HL-60/S4 treated with retinoic acid at 250 ng/mL for 4 days and 3 days (cell line): ENCODE measurements around the gene SKAP1.
"Not testable (repeated sequence)": the region's sequence is repeated elsewhere in the genome, so short reads cannot be mapped to it uniquely, and the experiment has no call there.

ENCODE experiments used
- in situ Hi-C: fragments of 300-500 bp; cut with MboI; formaldehyde crosslinking; loops from 2 replicates; pipeline ENCODE4 v1.7.0; 2022; ENCODE audit warnings: low sequenced_read_pairs

The SKAP1 gene

DNA sequence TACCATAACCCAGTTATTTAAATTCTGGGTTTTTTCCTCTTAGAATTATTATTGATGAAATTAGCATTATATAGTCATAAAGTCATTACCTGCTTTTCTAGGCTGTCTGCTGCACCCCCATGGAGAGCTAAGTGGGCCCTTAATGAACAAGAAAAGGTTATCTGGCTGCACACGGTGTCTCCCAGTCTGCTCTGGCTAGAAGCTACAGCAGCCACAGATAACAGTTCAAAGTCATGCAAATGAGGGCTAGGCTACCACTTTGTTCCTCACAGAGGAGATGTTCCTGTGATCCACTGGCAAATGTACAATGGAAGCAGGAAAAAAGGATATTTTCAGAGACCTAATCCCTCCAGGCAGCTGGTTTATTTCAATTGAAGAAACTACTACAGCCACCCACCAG is 210.4 kb downstream of the SKAP1 start:
- in situ Hi-C loops: no loop called here

DNA sequence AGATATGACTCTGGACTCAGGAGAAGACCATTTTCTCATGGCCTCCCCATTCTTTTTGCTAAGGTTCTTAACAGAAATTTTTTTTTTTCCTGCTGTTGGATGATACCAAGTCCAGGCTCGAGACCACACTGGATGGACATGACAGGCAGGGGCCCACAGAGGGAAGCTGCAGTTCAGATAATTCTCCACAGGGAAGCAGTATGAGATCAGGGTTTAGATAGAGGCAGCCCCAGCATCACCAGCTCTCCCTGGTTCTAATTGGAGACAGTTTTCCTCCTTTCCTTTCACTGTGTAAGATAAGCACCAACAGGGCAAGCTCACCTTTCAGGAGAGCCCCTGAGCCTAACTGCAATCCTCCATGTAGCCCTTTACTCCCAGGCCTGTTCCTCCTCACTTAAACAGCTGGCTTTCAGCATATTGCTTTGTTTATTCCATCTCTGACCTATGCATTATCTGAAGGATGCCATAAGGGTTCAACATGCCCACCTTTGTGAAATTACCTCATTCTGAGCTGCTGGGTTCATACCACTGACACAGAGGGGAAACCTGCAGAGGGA is 214.4 kb downstream of the SKAP1 start:
- in situ Hi-C loops: no loop called here

DNA sequence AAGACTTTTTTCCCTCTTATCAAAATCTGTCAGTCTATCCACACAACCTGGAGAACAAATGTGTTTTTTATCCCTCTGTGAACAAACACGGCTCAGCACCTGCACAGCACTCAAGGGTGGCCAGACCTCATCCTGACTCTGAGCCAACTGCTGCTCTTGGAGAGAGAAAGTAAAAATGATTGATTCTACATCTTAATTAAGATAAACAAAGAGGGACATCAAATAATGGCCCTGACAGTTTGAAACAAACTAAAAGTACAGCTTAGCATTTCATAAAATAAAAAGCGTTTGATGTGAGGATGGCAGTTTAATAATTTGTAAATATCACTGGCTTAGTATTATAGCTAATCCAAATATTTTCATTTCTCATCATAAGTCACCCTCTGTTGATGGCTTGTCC is 216.2 kb downstream of the SKAP1 start:
- in situ Hi-C loops: no loop called here

DNA sequence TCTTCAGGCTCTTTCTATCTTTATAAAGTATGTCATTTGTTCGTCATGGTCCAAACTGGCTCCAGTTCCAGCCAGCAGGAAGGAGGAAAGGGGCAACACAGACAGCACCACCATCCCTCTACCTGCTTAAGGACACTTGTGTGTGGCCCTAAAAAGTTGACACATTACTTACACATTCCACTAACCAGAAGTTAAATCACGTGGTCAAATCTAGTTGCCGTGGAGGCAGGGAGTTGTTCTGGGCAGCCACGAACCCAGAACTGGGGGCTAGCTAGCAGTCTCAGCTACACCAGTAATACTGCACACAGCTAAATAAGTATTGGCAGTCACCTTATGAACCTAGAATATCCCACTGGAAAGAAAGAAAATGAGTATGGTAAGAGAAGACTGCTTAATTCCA is 218.2 kb downstream of the SKAP1 start:
- in situ Hi-C loops: no loop called here

DNA sequence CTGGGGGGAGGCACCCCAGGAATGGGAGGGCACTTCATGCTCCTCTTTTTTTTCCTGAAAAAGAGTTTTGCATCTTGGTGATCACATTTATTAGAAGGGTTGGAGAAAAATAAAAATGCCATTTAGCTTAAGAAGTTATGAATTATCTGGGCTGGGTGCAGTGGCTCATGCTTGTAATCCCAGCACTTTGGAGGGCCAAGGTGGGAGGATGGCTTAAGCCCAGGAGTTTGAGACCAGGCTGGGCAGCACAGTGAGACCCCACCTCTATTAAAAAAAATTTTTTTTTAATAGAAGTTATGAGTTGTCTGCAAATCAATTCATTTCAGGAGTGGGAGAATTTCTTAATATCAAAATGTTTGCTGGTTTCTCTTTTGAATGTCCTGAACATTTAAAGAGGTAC is 219.0 kb downstream of the SKAP1 start:
- in situ Hi-C loops: no loop called here

DNA sequence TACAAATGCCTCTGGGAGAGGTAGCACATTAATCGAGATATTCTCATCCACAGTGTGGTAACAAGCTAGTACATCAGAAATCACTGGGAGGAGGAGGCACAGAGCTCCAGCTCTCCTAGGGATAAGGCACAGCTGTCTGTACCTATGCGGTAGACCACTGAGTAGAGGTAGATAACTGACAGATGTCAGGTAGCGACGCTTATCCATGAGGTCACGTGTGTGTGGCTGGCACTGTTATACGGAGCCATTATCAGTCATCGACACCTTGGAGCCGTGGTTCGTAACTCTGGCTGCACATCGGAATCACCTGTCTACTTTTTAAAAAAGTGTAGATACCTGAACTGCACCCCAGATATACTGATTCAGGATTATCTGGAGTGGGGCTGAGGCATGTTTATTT is 220.0 kb downstream of the SKAP1 start:
- in situ Hi-C loops: no loop called here

DNA sequence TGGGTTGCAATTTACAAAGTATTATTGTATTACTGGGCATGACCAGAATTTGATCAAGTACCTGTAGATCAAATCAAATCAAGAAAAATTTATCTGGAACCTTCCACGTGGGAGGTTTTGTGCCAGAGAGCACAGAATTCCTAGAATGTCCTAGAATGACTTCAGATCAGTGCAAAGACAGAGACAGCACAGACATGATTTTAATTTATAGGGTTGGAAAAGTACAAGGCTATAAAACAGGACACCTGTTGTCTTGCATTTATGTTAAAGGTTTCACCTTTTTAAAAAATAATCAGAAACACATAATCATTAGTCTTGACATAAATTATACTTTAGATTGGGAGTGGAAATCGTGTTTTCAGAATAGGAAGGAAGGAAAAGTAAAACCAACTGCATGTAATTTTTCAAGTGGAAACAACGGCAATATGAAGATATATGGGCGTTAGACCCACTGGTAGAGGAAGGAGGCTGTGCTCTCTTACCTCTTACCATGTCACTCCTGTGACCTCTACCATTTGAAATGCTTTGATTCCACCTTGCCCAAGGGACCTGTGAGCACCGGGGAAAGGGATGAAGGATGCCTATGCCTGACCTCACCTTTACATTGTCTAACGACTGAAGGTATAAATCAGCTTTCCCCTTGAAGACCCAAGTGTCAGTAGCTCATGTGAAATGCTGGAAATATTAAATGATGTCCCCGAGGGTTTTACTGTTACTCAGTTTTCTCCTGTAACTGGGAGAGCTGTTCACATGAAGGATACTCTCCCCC is 222.1 kb downstream of the SKAP1 start:
- in situ Hi-C loops: no loop called here

DNA sequence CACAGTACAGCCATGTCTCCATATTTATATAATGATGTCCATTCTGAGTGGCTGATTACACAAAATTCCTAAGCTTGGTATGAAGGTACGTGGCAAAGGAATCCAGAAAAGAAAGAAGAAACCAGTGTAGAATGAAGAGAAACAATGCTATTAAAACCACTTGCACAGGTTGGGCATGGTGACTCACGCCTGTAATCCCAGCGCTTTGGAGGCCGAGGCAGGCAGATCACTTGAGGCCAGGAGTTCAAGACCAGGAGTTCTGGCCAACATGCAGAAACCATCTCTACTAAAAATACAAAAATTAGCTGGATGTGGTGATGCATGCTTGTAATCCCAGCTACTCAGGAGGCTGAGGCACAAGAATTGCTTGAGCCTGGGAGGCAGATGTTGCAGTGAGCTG is 223.0 kb downstream of the SKAP1 start:
- in situ Hi-C loops: not testable (repeated sequence)

DNA sequence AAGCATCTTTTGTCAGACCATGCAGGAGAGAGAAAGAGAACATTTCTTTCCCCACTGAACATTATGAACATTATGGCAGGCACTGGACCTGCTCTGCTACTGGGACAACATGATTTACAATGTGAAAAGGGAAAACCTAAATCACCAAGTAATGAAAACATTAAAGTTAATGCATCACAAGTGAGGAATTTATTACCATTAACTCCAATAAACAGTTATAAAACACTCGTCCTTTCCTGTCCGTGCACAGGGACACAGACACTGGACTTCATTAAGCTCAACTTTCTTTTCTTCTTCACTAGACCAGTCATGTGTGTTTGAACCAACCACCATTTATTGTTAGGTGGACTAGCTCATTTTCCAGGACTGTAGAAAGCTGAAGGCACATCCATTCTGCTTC is 227.1 kb downstream of the SKAP1 start:
- in situ Hi-C loops: no loop called here

DNA sequence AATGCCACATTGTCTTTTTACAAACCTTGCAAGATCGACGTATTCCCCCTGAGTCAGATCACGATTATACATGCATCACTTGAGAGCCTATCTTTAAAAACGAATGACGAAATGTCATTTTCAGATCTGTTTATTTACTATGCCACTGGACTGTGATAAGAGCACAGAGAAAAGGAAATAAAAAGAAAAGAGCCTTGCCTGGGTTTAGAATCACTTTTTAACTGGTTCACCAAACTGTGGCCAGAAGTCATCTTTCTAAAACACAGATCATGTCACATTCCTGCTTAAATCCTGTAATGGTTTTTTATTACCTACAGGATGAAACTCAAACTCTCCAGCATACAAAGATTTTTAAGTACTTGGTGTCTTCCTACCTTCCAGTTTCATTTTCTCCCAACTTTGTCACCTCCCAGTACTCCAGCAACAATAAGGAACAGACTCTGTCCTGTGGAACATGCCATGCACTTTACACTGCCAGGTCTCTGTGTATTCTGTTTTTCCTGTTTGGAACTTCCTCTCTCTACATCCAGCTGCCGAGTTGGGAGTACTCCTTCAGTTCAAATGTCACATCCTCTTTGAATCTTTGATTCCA is 231.0 kb downstream of the SKAP1 start:
- in situ Hi-C loops: no loop called here

DNA sequence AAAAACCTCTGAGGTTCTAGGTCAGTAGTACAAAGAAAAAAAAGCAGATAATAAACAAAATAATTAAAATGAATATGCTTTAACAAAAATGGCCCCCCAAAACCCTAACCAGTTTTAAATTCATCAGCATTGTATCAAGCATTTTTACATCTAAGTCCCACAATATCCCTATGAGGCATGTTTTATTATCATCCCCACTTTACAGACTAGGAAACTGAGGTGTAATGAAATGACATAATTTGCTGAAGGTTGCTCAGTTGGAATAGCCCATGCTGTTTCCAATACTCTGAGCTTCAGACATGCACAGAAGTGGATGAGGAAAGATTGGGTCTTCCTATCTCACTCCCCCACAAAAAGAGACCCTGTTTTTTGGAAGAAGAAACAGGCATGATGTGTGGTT is 234.1 kb downstream of the SKAP1 start:
- in situ Hi-C loops: no loop called here

DNA sequence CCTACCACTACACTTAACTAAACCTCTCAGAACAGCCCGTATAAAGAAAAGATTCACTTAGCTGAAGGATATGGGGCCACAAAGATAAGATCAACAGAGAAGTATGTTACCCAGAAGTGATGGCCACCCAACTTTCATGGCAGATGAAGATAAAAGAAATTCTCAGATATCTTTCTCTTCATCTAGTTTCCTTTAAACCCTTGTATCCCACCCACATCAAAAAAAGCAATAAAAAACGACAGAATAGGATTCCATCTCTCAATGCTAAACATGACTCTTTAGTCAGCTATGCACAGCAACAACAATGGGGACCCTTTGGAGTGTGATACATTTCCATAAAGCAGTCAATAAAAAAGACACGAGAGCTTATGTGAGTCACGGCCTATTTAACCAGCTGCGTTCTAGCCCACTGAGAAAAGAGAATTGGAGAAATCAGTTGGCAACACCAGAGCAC is 235.9 kb downstream of the SKAP1 start:
- in situ Hi-C loops: no loop called here

DNA sequence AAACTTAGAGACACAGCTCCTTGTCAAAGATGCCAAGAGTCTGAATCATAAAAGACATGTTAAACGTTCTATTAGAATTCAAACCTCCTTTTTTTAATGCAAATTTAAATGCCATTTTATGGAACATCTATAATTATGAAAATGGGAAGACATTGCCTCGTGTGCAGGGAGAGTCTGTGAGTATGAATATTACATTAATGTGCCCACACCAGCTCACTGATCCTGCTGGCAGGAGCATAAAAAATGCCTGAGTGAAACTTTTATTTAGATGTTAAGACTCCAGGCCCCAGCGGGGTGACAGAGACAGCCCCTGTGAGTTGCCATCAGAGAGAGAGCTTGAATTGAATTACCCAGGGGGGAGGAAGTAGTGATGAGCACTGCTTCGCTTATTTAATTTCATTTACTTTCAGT is 237.7 kb downstream of the SKAP1 start:
- in situ Hi-C loops: no loop called here

DNA sequence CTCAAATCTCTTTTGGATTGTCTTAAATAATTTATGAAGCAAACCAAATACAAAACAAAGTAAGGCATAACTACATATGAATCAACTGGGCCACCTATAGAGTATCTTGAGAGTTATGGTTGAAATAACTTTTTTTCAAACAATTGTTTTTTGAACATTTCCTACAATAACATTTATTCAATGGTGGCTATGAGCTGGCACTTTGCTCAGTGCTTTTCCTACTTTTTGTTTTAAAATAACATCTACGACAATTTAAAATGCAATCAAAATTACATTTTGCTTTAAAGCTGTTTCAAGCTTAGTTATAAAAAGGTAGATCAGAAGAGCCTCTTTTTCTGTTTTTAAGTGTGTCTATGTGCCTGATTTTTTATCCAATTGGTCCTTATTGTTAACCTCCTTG is 238.7 kb downstream of the SKAP1 start:
- in situ Hi-C loops: no loop called here

DNA sequence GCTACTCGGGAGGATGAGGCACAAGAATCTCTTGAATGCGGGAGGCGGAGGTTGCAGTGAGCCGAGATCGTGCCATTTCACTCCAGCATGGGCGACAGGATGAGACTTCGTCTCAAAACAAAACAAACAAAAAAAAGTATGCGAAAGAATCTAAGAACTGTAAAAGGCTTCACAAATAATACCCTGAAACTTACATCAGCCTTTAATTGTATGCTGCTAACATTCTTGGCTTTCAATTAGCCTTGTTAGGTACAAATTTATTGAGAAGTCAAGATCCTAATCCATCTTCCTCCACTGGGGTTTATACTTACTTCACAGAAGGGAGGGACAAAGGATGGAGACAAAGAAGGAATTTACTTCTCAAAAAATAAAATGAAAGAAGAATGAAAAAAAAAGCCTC is 239.1 kb downstream of the SKAP1 start:
- in situ Hi-C loops: no loop called here

DNA sequence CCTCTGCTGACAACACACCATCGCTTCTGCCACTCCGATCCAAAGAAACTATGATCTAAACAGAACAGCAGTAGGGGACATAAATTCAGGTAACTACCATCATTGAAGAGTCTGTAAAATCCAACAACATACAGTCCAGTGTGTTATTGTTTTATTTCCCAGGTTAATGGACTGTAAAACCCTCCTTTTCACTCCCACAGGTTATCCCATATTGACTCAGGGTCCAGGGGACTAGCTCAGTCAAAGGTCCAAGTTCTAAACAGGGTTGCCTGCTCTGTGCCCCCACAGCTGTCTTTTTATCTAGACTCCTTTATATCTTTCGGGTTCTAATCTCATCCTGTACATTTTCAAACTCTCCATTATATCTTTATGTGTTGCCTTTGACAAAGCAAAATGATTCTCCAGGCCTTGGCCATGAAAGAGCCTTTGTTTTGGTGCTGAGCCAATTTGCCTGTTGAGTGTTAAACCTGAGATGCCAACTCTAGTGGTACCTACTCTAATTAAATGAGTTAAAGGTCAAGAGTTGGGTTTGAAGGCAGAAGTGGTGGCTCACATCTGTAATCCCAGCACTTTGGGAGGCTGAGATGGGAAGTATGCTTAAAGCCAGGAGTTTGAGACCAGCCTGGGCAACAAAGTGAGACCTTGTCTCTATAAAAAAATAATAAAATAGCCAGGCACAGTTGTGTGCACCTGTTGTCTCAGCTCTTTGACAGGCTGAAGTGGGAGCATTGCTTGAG is 242.0 kb downstream of the SKAP1 start:
- in situ Hi-C loops: no loop called here

DNA sequence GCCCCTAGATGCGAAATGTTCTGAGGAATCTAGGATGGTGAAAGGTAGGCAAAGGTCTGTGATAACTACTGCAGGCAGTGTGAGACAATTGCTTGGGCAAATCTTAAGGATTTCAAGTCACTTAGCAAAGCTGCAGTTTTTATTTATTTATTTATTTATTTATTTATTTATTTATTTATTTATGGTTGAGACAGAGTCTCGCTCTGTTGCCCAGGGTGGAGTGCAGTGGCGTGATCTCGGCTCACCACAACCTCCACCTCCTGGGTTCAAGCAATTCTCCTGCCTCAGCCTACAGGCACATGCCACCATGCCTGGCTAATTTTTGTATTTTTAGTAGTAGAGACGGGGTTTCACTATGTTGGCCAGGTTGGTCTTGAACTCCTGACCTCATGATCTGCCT is 243.7 kb downstream of the SKAP1 start:
- in situ Hi-C loops: not testable (repeated sequence)

DNA sequence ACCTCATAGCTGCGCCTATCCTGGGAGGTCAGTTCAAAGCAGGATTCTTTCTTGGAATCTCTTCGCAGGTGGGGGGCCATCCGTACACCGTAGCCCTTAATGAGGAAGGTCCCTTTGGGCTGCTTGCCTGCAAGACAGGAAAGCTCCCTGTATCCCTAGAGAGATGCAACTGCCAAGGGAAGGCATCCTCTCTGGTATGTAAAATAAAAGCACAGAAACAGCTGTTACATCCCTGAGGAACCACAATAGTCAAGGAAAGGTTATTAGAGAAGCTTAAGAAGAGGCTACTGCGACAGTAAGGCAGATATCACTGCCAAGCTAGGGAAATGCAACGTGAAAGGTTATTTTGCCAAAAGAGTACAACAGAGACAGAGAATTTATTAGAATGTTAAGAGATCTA is 245.3 kb downstream of the SKAP1 start:
- in situ Hi-C loops: no loop called here

DNA sequence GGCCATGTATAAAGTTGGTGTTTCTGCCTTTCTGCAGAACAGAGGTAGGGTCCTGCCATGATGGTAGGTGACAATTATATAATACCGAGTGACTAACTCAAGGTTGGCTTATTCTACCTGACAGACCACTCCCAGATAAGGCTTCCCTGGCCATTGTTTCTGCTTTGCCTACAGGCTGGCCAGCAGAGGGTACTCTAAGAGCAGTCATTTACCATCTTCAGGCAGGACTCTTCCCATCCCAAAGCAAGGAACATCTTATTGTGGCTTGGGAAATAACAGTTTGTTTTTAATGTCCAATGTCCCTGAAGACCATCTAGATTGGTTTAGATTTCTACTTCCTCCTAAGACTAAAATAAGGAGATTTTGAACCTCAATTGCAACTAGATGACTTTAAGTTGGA is 248.4 kb downstream of the SKAP1 start:
- in situ Hi-C loops: no loop called here

DNA sequence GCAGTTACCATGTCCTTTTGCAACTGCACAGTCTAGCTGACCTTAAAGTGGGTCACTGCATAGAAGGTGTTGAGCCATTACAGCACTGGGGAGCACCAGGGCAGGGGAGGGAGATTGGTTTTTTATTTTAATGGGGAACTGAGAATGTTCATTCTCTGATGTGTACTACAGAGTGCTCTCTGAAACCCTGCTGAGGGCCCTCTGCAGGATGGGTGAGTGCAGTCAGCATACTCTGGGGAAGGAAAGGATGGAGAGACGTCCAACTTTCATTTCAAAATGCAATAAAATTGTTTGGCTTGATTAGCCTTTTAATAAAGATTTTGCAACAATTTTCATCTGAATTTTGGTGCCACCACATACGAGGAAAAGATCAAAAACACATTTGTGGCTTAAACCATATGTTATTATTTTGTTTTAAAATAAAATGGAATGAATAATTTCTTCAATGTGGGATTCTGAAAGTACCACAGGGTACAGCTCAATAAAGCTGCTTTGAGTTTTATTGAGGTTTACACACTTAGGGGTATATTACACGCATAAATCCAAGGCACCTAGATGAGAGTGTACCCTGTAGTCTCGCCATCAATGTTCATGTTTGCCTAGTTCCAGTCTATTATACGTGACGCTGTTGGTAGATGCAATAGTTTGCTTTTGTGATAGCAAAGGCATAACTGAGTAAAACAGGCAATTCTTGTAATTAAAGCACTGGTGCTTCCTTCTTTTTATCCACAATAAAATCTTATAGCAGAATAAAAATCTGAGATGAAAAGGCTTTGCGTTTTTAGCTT is 249.0 kb downstream of the SKAP1 start:
- in situ Hi-C loops: no loop called here
